ENCODE data around the gene AKAP4.

AKAP4 gene, protein sequence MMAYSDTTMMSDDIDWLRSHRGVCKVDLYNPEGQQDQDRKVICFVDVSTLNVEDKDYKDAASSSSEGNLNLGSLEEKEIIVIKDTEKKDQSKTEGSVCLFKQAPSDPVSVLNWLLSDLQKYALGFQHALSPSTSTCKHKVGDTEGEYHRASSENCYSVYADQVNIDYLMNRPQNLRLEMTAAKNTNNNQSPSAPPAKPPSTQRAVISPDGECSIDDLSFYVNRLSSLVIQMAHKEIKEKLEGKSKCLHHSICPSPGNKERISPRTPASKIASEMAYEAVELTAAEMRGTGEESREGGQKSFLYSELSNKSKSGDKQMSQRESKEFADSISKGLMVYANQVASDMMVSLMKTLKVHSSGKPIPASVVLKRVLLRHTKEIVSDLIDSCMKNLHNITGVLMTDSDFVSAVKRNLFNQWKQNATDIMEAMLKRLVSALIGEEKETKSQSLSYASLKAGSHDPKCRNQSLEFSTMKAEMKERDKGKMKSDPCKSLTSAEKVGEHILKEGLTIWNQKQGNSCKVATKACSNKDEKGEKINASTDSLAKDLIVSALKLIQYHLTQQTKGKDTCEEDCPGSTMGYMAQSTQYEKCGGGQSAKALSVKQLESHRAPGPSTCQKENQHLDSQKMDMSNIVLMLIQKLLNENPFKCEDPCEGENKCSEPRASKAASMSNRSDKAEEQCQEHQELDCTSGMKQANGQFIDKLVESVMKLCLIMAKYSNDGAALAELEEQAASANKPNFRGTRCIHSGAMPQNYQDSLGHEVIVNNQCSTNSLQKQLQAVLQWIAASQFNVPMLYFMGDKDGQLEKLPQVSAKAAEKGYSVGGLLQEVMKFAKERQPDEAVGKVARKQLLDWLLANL

DNA sequence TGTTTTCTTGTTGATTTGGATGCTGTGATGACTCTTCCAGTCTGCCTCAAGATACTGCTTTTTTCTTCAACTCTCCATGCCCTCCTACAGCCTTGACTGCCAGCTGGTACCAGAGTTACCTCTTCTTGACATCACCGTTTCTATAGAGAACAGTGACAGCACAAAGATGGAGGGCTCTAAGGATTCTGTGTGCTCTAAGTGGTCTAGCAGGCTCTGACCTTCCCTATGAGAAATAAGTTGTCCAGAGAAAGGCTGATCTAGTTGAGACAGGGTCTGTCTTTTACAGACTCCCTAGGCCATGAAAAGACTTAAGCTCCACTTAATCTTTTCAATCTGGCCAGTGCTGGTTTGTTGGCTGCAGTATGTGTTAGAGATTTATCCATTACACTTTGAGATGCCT lies at the start of gene AKAP4:
AKAP4 (minus strand) TSS at position 101 of the 400 bp plus-strand sequence. CDS start 118 bp downstream, outside the sequence.
- DNase-seq (ENCODE audit: low read depth, low spot score) = no peak

DNA sequence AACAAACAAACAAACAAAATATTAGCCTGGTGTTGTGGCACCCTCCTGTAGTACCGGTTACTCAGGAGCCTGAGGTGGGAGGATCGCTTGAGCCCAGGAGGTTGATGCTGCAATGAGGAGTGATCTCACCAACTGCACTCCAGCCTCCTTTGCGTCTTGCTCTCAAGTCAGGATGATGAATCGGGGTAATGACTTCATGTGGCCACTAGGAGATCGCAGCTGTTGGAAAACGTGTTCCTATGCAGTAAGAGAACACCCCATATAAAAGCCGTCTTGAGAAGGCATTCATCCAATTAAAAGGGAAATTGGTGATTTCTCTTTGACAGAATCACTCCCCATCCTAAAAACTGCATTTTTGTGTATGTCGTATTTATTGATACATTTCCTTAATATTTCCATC lies 10.7 kb upstream of the AKAP4 start:
- DNase-seq (ENCODE audit: low read depth, low spot score) = no peak

DNA sequence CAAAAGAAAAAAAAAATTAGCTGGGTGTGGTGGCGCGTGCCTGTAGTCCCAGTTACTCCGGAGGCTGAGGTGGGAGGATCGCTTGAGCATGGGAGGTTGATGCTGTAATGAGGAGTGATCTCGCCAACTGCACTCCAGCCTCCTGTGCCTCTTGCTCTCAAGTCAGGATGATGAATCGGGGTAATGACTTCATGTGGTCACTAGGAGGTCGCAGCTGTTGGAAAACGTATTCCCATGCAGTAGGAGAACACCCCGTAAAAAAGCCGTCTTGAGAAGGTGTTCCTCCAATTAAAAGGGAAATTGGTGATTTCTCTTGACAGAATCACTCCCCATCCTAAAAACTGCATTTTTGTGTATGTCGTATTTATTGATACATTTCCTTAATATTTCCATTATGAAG lies 5.9 kb upstream of the AKAP4 start:
- no peak for DNase-seq (ENCODE audit: low read depth, low spot score)

DNA sequence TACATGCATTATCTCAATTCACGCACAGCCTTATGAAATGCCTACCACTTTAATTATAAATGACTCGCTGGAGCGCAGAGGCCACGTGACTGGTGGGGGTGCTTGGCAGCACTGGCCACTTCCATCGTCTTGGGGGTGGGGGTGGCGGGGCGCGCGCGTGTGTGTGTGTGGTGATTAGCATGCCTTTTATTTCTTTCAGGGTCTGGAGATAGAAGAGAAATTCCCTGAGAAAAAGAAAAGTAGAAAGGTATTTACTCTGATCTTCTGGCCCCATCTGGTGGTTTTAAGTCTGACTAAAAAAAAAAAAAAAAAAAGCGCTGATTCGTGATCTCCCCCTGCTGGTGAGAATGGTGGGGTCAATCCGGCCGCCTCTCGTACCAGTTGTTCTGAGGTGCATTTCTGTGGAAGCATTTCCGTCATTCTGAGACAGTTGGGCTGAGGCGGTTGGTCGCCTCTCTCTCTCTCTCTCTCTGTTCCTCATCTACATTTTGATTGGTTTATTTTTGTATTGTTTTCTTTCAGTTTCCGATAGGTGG lies 3.6 kb upstream of the AKAP4 start, which contains the start of gene CCNB3:
CCNB3 (plus strand) TSS at position 402 of the 536 bp plus-strand sequence. CDS start 80,399 bp downstream, outside the sequence.
- peak; percentile 29 for DNase-seq (ENCODE audit: low read depth, low spot score)

DNA sequence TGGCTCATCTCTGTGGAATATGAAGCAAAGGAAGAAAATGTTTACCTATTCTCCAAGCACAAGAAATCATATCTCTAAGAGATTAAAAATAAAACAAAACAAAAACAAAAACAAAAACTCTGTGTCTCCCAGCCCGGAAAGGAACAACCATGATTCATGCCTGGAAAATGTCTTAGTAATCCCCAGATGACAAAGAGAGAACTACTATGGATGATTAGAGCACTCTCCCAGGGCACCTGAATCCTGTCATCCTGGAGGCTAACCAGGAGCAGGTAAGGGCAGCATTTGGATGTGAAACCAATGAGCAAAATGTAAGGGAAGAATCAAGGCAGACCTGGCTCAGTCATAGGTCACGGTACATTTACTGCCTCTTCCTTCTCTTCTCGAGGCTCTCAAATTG lies 1.7 kb upstream of the AKAP4 start:
- no peak for DNase-seq (ENCODE audit: low read depth, low spot score)

DNA sequence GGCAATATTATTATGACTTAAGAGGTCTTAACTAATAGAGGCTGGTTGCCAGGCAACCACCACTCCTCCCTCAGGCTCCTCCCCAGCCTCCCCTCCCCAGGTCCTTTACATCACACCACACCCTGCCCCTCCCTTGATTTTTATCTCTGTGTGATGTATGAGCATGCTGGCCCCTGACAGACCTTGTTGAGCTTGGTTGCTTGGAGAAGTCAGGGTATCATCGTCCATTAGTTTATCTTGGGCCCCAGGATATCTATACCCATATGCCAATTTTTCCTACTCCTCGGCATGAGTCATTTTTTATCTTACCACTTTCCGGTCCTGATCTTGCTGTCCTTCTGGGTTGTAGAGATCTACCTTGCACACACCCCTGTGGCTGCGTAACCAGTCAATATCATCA lies 2.5 kb downstream of the AKAP4 start:
- no peak for DNase-seq (ENCODE audit: low read depth, low spot score)

DNA sequence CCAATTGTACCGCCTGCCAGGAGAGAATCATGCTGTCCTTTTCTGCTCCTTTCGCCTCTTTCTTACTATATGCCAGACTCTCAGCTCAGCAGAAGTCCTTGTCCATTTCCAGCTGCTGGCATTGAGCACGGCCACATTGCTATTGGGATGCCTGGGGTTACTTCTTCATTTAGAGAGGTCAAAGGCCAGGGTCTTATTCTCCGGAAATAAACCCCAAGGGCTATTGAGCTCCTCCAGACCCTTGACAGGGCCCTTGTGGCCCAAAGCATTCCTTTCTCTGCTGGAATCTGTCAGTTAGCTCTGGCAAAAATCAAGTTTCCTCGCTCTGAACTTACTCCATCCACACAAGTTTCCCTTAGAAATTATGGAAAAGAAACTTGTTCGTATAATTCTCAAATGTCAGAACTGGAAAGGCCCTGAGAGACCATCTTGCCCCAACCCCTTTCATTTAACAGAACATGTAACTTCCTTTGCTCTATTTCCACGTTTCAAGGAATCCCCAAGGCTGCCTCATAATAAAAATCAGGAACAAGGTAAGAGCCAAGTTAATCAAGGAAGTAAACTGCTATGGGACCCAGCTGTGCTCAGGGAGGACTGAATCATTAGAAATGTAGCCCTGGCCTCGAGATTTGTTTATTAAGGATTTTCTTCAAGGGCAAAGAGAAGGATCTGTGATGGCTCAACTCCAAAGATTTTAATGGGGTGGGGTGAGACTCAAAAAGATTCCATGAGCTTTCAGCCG lies 11.8 kb downstream of the AKAP4 start:
- no peak for DNase-seq (ENCODE audit: low read depth, low spot score)

DNA sequence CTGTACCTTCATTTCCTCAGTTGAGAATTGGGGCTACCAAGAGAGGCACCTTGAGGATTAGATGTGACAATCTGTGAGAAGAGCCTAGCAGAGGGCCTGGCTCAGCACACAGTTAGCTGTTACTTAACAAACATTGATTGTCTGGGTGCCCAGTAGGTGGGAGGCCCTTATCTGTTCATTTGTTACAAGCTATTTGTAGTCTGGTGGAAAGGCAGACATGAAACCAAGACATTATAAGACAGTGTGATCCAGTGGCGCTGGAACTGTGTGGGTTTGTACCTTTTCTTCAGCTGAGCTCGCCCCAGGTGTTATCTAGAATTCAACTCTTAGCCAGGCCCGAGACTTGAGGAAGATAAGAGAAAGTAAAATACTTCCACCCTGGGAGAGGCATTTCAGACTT lies 16.9 kb downstream of the AKAP4 start:
- no peak for DNase-seq (ENCODE audit: low read depth, low spot score)

DNA sequence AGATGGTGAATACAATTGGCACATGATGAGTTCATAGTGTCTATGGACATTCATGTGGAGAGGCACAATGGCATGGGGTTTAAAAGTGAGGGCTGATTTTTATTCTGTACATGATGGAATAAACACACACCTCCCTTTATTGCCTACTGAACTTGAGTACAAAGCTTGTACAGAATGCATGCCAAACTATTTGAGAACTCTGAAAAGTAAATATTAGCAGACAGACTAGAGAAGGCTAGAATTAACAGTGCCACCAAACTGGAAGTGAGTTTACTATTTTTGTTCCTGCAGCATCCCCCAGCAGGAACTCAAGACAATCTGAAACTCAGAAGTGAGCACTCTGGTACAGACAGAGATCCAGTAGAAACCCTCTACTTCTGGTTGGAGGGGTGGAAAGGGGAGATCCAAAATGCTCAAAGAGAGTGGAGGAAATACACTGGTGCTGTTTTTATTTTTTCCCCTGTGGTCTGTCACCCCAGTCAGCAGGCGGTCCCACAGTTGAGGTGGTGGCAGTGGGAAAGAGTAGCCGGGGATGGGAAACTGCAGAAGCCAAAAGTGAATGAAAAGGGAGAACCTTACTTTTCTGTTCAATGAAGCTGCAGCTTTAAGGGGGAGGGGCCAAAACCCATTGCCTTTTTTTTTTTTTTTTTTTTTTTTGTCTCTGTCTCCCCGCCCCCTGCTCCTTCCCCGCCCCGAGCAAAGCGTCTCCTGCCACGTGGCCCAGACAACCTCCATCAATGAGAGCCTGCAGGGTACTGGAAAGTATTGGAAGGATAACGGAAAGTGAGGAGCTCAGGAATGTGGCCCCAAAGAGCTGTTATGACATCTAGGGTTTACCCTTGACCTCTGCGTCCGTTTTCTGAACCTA lies 20.5 kb downstream of the AKAP4 start:
- no peak for DNase-seq (ENCODE audit: low read depth, low spot score)

DNA sequence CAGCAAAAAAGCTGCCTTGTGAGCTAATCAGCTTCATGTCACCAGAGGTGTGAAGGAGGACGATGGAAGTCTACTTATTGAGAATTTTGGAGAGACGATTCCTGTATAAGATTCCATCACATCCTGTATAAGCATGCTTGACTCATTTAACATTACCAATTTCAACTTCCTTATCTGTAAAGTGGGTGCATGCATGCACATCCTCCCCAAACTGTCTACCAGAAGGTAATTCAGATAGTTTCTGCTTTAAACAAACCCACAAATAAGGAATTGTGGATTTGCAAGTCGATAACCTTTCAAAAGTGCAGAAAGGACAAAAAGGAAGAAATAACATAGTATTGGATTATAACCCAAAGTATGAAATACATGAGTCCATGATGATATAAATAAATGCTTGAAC lies 31.1 kb downstream of the AKAP4 start:
- no peak for DNase-seq (ENCODE audit: low read depth, low spot score)

DNA sequence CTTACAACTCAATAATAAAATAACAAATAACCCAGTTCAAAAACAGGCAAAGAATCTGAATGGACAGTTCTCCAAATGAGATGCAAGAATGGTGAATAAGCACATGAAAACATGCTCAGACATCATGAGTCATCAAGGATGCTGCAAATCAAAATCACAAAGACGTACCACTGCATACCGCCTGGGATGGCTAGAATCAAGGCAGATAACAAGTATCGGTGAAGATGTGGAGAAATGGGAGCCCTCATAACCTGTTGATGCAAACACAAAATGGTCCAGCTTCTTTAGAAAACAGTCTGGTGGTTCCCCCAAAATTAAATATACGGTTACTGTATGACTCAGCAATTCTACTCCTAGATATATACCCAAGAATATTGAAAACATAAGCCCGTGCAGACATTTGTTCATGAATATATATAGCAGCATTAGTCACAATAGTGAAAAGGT lies 32.5 kb downstream of the AKAP4 start:
- DNase-seq (ENCODE audit: low read depth, low spot score) = no peak

DNA sequence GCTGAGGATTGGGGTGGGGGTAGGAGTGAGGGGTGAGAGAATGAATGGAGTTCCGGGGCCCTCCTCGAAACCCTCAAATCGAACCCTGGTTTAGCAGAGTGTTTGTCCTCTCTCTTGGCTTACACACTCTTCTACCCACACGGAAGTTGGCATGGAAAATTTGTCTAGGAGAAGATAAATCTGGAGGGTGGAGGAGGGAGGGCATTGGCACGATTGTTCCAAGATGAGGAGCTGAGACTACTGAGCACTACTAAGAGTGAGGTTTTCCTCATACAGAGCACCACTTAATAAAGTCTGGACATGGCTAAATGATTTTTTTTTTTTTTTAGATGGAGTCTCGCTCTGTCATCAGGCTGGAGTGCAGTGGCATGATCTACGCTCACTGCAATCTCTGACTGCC lies 33.4 kb downstream of the AKAP4 start:
- no peak for DNase-seq (ENCODE audit: low read depth, low spot score)

DNA sequence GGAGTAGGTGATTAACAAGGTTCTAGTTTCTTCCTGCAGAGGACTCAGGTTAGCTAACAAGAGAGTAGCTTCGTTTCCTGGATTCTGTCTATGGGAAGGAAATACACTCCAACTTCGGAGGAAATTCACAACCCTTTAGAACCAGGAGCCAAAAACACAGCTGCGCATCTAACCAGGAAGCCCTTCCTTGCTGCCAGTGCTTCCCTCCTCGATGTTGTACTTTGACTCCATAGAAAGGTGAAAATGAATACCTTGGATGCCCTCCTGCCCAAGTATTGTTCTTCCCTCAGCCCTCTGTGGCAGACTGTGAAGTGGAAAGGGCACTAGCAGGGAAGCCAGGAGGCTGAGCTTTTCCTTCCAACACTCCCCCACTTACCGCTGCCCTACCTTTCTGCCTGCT lies 35.1 kb downstream of the AKAP4 start:
- no peak for DNase-seq (ENCODE audit: low read depth, low spot score)

DNA sequence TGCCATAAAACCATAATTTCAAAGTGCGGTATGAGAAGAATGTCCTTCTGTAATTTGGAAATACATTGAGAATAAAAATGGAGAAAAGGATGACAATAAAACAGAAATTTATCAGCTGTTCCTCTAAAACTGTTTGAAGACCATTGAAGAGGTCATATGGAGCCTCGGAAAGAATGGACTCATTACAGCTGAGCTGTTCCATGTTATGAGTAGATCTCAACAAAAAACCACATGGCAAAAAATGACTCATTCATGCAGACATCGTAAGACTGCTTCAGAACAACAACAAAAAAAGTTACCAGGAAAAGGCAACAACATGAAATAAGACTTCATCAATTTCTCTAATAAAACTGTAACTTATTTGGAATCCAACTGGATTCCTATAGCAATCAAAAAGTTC lies 39.7 kb downstream of the AKAP4 start:
- DNase-seq (ENCODE audit: low read depth, low spot score) = no peak

DNA sequence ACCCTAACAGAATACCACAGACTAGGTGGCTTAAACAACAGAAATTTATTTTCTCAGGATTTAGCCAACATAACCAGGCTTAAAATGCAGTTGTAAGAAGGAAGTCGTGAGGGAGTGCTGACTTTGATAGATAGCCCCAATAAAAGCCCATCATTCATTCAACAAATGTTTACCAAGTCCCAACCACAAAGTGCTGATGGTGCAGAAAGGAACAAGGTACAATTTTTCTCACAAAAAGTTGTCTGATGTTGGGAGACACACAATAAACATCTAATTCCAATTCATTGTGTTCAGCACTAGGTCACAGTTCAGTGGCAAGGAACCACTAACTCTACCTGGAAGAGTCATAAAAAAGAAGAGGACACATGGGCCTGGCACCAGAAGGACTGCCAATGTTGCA lies 42.2 kb downstream of the AKAP4 start:
- DNase-seq (ENCODE audit: low read depth, low spot score) = no peak

DNA sequence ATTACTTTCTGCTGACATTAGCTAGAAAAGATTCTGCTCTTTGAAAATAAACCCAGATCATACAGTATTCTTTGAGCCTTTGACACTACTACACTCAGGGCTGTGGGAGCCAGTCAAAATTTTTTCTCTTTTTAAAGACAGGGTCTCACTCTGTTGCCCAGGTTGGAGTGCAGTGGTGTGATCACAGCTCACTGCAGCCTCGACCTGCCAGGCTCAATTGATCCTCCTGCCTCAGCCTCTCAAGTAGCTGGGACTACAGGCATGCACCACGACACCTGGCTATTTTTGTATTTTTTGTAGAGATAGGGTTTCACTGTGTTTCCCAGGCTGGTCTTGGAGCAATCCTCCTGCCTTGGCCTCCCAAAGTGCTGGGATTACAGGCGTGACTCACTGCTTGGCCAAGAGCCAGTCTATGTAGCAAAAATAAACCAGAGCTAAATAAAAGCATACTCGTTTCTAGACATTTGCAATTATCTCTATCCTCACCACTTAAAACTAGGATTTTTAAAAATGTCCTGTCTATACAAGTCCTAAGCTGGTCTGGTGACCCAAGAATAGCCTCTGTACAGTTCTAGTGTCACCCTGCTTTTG lies 43.2 kb downstream of the AKAP4 start:
- DNase-seq (ENCODE audit: low read depth, low spot score) = no peak

DNA sequence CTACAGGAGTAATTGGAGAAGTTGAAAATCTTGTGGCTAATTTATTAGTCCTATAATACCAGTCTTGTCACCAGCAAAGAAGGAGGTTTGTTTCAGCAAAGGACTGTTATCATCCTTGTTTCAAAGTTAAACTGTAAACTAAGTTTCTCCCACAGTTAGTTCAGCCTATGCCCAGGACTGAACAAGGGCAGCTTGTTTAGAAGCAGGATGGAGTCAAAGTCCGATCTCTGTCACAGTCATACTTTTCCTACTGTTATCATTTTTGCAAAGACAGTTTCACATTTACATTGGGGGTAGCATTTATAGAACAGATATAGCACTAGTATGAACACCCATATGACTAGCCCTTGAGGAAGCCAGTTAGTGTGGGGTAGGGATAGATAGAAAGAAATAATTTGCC lies 46.4 kb downstream of the AKAP4 start:
- DNase-seq (ENCODE audit: low read depth, low spot score) = no peak

DNA sequence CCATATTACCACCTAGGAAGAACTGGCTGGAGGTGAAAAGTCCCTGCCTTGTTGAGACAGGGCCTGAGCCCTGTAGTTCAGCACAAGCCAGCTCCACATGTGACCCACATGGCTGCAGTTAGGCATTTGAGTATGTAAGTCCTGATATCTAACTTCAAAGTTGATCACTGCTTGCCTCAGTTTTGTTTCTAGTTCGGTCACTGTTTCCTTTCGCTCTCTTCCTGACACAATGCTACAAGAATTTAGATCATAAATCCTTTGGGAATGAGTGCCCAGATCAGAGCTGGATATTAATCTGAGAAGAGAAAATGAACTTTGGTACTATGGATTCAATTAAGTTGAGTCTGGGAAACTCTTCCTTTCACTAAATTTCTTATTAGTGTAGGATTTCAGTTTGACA lies 48.4 kb downstream of the AKAP4 start:
- DNase-seq (ENCODE audit: low read depth, low spot score) = no peak

DNA sequence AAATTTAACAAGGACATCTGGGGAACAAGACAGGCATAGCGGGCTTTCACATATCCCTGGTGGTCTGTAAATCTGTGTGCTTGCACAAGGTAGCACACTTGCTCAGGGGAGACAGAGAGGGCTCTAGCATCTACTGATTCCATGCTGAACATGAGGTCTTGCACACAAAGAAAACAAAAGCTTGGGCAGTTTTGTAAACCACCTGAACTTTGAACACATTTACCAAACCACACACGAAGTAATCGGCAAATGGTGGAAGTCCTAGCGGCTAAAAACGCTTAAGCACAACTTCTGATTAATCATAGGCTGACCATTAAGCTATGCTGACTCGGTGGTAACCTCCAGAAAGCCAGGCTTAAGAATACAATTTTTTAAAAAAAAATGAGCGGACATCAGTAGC lies 52.8 kb downstream of the AKAP4 start:
- no peak for DNase-seq (ENCODE audit: low read depth, low spot score)
